Astrocyte of the hippocampus (primary cell): ENCODE measurements around the gene PLCG2.
A peak's percentile ranks its signal among the peaks of the same experiment; 100 is the strongest.
"Not testable (repeated sequence)": the region's sequence is repeated elsewhere in the genome, so short reads cannot be mapped to it uniquely, and the experiment has no call there.

ENCODE experiments used
- DNase-seq: peaks from one replicate; pipeline ENCODE4 v3.0.0; 2011; ENCODE audit warnings: low read depth, low spot score

The PLCG2 gene

DNA sequence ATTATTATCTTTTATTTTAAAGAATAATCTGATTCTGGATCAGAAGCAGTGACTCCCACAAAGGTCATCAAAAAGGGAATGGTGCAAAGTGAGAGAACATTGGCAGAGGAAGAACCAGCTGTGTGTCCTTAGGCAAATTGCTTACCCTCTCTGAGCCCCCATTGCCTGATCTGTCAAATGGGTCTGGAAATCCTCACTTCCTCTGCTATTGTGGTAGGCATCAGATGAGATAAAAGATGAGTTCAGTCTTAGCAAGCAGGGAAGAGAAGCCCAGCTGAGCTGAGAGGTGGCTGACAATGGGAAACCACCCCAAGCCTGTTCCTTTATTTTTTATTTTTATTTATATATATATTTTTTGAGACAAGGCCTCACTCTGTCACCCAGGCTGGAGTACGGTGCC is 24.2 kb upstream of the PLCG2 start:
- no peak for DNase-seq

DNA sequence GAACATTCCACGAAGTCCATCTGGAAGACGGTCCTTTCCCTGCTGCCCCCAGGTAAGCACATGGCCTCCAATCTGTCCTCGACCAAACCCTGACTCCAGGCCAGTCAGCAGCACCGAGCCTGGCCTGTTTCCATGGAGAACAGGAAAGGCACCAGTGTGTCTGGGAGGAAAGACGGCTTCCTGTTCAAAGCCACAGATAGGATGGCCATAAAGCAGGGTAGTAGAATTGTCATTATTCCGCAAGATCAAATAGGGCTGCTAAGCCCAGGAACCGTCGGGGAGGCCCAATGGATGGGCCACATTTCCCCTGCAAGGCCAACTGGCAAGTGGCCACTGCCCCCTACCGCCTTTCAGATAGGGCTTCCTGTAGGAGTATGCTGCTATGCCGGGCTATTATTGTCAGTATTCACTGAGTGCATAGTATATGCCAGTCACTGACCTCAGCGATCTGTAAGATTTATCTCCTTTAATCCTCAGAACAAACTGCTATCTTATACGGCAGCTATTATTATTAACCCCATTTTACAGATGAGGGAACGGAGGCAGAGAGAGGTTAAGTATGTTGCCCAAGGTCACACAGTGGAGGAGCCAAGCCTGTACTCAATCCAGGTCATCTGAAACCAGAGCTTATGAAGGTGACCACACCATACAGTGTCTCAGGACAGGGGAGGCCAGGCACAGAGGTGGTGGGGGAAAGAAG is 23.0 kb upstream of the PLCG2 start:
- DNase-seq, result no peak

DNA sequence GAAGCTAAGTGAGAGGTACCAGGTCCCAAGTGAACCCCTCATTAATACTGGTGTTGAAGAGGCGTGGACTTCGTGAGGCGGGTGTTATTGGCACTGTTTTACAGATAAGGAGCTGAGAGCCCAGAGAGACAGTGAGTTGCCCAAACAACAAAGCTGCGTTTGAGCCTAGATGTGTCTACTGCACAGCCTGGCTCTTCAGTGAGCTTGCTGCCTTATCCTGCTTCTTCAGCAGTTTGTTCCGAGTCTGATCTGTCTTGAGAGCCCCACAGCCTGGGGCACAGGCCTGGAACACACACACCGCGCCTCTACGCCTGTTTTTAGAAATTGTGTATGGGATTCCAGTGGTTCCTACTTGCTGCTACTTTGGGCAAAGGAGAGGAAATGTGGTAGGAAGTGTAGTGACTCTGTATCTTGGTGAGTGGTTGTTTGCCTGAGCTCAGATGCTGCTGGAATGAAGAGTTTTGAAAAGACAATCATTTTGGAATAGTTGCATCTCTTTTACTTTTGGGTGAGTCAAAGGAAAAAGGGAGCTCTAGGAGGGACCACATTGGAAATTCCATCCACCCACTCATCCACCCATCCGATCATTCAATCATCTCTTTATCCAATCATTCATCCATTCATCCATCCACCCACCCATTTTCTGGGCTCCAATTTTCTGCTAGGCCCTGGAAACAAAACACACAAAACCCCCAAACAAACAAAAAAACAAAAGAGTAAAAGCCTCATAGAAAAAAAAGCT is 22.3 kb upstream of the PLCG2 start:
- DNase-seq, result no peak

DNA sequence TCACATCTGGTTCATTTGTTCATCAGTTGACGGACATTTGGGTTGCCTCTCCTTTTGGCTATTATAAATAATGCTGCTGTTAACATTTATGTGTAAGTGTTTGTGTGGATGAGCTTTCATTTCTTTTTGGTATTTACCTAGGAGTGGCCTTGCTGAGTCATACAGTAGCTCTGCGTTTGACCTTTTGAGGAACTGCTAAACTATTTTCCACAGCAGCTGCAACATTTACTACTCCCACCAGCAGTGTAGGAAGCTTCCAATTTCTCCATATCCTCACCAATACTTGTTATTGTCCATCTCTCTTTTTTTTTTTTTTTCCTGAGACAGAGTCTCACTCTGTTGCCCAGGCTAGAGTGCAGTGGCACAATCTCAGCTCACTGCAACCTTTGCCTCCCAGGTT is 20.7 kb upstream of the PLCG2 start:
- DNase-seq, result no peak

DNA sequence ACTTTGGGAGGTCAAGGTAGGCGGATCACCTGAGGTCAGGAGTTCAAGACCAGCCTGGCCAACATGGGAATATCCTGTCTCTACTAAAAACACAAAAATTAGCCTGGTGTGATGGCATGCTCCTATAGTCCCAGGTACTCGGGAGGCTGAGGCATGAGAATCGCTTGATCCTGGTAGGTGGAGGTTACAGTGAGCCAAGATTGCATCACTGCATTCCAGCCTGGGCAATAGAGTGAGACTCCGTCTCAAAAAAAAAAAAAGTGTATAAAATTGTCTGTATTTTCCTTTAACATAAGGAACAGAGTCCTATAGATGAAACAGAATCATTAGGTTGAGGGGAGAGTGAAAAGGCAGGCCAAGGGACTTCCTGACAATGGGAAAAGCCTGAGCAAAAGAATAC is 16.8 kb upstream of the PLCG2 start:
- DNase-seq, result not testable (repeated sequence)

DNA sequence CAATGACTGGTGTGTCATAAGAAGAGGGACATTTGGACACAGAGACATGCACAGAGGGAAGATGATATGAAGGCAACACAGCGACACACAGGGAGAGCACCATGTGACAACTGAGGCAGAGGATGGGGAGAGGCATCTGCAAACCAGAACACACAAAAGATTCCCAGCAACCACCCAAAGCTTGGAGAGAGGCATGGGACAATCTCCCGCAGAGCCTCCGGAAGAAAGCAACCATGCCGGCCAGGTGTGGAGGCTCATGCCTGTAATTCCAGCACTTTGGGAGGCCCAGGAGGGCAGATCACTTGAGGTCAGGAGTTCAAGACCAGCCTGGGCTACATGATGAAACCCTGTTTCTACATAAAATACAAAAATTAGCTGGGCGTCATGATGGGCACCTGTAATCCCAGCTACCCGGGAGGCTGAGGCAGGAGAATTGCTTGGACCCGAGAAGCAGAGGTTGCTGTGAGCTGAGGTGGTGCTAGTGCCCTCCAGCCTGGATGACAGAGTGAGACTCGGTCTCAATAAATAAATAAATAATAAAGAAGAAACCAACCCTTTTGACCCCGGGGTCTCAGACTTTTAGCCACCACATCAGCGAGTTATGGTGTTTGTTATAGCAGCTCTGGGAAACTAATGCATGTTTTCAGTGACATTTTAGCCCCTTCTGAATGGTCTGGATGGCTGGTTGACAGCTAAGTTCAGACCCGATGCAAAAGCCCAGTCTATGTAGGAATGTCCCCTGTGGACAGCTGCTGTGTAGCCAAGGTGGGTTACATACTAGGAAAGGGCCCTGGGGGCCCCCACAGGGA is 13.8 kb upstream of the PLCG2 start:
- no peak for DNase-seq

DNA sequence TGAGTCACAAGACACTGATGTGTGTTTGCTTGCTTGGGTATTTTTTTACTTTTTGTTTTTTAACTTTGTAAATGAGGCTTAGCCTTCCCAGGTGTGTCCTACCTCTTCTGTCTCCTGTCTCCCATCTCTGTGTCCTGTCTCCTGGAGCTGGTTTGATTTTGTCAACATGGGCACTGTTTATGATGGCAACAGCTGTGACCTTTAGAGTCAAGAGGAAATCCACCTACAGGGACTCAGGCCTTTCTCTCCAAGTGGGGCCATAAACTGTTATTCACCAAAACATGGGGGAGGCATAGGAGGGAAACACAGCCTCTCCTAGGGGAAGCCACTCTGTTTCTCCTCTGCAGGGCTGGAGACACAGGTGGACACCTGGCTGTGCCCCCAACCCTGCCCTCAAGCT is 13.1 kb upstream of the PLCG2 start:
- DNase-seq, result no peak

DNA sequence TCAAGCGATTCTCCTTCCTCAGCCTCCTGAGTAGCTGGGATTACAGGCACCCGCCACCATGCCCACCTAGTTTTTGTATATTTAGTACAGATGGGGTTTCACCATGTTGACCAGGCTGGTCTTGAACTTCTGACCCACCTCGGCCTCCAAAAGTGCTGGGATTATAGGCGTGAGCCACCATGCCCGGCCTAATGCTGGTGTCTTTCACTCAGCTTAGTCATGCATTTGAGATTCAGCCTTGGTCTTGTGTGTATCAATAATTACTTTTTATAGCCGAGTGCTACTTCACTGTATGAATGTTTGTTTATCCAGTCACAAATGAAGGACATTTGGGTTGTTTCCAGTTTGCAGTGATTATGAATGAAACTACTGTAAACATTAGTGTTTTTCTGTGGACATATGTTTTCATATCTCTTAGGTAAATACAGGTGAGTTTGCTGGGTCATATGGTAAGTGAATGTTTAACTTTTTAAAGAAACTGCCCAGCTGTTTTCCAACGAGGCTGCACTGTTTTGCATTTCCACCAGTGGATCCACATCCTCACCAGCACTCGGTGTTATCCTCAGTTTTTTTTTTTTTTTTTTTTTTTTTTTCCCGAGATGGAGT is 11.0 kb upstream of the PLCG2 start:
- DNase-seq, result no peak

DNA sequence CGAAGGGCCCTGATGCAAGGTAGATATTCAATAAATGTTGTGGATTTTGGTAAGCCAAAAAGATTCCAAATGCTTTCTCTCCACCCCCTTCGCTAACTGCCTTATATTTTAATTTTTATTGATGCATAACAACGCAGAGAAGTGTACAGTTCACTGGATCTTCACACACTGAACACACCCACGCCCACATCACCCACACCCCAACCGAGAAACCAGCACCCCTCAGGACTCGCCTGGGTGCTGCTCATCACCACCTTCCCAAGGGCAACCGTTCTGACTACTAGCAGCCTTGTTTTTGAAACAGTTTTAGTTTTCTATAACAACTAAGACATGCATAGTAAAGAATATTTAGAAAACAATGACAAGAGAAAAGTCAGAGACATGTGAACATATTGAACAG is 9.1 kb upstream of the PLCG2 start:
- DNase-seq, result no peak

DNA sequence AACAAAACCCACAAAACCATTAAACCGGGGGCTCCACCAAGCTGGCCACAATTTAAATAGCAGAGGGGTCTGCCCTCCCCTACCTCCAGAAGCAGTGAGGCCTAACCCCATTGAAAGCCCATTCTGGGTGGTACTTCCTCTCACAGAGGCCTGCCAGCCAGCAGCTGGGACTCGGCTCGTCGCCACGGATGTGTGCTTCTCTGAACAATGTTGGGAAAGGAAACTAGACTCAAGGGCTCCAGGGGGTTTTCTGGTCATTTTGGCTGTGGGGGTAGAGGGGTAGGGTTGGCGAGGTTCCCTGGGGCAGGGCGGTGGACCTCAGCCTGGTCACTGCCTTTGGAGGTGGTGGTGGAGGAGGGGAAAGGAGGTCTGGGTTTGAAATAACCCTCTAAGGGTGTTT is 4.7 kb upstream of the PLCG2 start:
- DNase-seq, result no peak

DNA sequence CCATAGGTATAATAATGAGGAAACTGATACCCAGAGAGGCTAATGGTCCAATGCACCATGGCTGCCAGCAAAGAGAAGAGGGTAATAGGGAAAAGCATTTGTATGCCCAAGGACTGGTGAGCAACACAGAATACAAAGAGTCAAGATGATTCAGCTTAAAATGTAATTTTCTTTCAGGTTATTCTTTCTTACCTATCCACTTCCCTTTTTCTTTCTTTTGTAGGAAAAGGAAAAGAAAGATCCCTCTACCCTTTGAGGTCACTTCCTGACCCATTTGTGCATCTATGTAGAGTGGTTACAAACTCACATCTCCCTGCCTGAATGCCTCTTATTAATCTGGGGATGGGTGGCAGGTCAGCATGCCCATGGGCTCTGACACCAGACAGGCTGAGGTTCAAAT is 3.5 kb upstream of the PLCG2 start:
- DNase-seq, result no peak

DNA sequence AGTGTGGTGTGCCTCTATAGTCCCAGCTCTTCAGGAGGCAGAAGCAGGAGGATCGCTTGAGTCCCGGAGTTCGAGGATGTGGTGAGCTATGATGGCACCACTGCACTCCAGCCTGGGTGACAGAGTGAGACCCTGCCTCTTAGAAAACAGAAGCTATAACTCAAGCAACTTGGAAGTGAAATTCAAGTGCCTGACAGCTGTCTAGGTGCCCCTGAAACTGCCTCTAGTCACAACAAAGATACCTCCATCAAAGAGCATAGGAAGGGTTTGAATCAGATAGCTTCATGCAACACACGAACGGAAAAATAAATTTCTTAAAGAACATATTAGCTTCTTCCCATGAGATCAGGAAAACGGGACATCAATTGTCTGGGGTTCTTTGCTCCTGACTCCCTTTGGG is 860 bp upstream of the PLCG2 start:
- no peak for DNase-seq

DNA sequence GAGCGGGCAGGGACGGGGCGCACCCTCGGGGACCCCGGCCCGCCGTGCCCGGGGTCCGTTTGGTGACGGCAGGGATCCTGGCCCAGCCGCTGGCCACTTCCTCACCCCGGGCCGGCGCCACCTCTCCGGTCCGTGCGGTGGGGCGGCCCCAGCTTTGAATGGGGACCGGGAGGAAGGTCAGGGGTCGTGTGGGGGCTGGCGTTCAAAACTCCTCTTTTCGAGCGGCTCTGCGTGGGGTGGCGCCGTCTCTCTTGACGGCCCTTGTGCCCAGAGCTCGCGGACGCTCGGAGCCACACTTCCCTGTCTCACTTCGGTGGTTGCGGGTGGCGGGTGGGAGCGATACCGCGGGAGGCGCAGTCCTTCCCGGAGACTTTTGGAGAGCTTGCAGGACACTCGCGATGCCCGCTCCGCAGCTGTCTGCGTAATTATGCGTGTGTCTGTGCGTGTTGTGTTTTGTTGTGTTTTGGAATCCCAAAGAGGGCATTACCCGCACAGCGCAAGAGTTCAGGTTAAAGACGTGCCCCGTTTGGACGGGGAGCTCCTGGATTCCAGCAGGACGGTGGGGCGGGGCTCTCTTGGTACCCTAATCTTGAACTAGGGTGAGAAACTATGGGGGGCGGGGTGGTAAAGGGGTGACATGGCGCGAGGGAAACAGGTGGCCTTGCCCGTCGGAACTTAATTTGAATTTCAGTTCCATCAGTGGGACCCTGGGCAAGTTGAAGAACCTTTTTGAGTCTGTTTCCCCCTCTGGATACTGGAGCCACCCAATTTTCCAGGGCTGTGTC is 637 bp downstream of the PLCG2 start:
- peak; percentile 23 for DNase-seq

DNA sequence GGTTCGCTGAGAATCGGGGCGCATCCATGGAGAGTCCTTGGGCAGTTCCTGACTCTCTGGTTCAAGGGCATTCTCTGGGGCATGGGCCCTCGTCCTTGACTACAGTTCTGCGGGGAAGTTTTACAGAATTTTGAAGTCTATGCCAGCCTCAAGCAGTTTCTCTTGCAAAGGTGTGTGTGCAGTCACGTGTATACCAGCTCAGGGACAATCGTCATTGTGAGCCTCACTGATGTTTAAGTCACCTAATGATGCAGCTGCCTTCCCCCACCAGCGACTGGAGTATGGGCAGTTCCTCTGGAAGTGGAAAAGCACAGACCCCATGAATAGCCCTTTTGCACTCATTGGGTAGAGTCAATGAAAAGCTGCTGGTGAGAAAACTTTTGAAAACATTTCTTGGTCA is 1.3 kb downstream of the PLCG2 start:
- DNase-seq, result no peak

DNA sequence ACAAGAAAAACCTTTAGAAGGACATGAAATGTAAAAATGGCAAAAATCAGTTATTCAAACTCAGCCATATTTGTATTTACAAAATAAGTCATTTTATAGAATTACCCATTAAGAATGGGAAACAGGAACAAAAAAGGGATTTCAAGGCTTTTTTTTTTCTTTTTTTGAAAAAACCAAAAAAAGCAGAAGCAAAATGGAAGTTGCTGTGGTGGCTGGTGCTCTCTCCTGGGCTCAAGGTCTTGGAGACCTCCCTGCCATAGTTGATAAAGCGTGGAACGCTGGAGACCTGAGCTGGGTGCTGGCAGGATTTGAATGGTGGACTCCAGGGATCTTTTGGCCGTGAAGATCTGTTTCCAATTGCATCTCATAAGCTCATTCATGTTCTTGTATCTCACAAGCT is 3.1 kb downstream of the PLCG2 start:
- DNase-seq, result no peak

DNA sequence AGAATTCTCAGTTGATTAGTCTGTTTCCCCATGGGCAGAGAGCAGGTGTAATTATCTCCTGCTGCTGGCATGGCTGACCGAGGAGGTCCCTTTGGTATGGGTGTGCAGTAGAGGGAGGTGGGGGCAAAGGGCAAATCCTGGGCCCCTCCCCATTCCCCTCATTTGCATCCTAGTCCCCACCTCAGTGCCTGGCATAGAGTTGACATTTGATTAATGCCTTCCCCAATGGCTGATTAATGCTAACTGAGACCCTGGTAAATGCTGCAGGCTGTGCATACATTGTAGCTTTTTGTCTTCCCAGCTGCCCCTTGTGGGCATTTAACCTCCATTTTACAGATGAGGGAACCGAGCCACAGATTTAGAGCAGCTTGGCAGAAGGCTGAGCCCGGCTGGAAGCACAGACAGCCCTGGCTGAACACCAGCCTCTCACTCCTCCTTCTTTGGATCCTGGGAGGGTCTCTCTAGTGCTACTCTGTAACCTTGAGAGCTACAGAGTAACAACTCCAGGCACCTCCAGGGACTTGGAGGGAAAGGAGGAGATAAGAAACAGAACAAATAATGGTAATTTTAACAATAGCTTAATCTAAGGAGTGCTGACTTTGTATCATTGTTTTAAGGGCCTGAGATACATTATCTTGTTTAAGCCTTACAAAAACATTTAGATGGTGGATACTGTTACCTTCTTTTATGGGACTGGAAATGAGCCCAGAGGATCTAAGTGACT is 5.1 kb downstream of the PLCG2 start:
- no peak for DNase-seq

DNA sequence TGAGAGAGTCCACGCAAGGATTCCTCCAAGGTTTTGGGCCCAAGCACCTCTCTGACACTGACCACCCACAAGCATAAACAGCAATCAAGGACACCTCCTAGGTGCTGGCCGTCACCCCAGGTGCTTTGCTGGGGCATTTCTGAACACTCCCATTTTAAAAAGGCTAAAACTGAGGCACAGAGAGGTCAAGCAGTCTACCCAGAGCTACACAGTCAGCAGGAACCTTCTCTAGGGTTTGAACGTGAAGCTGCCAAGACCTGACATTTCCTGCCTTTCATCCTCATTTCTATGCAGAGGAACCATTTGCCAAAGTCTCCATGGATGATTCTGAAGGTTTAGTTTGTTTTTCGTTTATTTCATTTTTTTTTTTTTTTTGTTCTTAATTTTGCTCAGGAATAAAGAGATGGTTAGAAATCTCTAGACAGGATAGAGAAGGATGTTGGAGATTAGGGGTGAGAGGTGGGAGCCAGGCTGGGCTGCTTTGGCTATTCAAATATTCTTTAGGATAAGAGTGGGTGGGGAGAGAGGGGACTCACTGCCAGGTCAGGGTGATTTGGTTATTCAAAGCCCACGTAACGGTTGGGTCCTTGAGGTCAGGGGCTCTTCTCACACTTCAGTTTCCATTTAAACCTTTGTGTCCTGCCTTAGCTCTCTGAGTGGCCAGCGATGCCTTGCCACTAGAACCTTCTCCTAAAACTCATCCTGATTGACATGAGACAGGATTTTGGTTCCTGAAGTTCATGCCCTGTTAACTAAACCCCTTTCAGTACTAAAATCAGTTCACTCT is 6.2 kb downstream of the PLCG2 start:
- DNase-seq, result no peak

DNA sequence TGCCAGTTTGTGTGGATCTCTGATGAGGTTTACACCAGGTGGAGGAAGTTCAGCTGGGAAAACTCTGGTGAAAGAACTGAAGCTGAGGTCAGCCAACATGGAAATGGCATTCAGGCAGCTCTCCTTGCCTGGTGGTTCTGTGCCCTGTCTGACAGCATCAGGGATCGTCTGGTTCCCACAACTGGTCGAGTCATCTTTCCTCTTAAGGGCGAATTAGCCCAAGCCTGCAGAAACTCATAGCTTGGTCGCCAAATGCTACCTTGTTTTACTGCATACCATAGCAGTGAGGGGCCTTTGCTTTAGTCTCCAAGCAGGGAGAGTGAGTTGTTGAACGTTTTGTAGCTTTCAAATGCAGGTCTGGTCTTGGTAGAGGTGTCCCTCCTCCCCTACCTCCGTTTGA is 7.2 kb downstream of the PLCG2 start:
- DNase-seq, result peak; percentile 52

DNA sequence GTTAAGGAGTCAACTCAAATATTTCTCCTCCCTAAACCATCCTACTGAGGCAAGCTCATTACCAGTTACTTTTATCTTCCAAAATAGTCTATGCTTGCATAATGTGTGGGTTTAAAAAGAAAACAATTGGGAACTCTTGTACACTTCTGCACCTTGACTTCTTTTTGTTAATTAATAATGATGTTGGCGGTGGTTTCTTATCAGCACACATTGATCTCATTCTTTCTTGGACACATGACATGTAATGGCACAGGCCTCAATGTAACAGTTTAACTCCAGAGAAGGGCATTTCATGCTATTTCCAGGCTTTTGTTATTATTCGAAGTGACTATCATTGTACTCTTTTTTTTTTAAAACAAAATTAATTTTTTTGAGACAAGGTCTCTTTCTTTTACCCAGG is 7.8 kb downstream of the PLCG2 start:
- no peak for DNase-seq

DNA sequence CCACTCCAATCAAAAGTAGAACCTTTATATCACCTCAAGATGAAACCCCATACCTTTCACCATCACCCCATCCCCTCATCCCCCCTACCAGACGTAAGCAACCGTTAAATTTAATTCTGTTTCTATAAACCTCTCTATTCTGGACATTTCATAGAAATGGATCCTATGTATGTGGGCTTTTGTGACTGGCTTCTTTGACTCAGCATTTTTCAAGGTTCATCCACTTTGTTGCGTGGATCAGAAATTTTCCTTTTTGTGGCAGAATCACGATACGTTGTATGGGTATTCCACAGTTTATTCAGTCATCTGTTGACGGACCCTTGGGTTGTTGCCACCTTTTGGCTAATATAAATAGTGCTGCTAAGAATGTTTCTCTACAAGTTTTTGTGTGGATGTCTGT is 8.6 kb downstream of the PLCG2 start:
- no peak for DNase-seq
